Lower leg skin (tissue), 3 donors: ENCODE measurements around the gene TMTC1.

Experiments
- POLR2A ChIP-seq, 2 donors: fragments of 450-650 bp; IDR thresholded peaks; one replicate each; pipeline ENCODE4 v1.6.1; 2016 to 2017; ENCODE audit warnings: antibody characterized with exemption in 2 of 2, mild to moderate bottlenecking in 1 of 2, moderate library complexity in 1 of 2
- TF ChIP-seq, protein P1 (sequence below), 3 donors: fragments of 450-650 bp; IDR thresholded peaks; one replicate each; pipeline ENCODE4 v1.5.1; 2016; ENCODE audit warnings: antibody characterized with exemption in 3 of 3, mild to moderate bottlenecking in 3 of 3, moderate library complexity in 2 of 3

DNA sequence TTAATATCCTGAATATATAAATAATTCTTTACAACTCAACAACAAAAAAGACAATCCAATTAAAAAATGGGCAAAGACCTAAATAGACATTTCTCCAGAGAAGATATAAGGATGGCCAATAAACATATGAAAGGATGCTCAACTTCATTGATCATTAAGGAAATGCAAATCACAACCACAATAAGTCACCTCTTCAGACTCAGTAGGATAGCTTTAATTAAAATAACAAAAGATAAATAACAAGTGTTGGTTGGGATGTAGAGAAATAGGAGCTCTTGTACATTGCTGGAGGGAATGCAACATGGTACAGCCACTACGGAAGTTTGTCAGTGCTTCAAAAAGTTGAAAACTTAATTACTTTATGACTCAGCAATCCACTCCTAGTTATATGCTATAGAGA is 156.5 kb downstream of the TMTC1 start:
- TF ChIP-seq POLR2A (IDR thresholded peaks at IDR 0.05), result no peak
- TF ChIP-seq, protein P1, sequence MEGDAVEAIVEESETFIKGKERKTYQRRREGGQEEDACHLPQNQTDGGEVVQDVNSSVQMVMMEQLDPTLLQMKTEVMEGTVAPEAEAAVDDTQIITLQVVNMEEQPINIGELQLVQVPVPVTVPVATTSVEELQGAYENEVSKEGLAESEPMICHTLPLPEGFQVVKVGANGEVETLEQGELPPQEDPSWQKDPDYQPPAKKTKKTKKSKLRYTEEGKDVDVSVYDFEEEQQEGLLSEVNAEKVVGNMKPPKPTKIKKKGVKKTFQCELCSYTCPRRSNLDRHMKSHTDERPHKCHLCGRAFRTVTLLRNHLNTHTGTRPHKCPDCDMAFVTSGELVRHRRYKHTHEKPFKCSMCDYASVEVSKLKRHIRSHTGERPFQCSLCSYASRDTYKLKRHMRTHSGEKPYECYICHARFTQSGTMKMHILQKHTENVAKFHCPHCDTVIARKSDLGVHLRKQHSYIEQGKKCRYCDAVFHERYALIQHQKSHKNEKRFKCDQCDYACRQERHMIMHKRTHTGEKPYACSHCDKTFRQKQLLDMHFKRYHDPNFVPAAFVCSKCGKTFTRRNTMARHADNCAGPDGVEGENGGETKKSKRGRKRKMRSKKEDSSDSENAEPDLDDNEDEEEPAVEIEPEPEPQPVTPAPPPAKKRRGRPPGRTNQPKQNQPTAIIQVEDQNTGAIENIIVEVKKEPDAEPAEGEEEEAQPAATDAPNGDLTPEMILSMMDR (IDR thresholded peaks at IDR 0.05), result no peak
